ENCODE measurements around the gene SOS1. TPM values are rescaled to one million over a fixed set of nuclear protein-coding genes. Genes with fewer than 3 reads are reported as not detected.
"Not testable (repeated sequence)": the region's sequence is repeated elsewhere in the genome, so short reads cannot be mapped to it uniquely, and the experiment has no call there.

Gene SOS1
- total RNA-seq, 1 donor from 2014 or later, result 39.0 TPM

GRCh38 chr2:38940746-38941145 lies 180.1 kb downstream of the SOS1 start:
- Mint-ChIP-seq H3K9me3 (ENCODE audit: unreplicated experiment) (no peaks in the 10 kb centered on the region), H3K36me3 (ENCODE audit: unreplicated experiment) (no peaks in the 10 kb centered on the region), H3K27me3 (ENCODE audit: unreplicated experiment) (no peaks in the 10 kb centered on the region), H3K4me3 (ENCODE audit: unreplicated experiment) (no peak overlapping the region), H3K27ac (ENCODE audit: unreplicated experiment) (no peak overlapping the region), H3K4me1 (ENCODE audit: low read depth, unreplicated experiment) (peaks cover 7% of the 10 kb centered on the region)
- DNase-seq, result no peak
- TF ChIP-seq CTCF (IDR thresholded peaks at IDR 0.05; ENCODE audit: partially characterized antibody, unreplicated experiment), result no peak

- no peaks in the 10 kb centered on the region for H3K36me3 Mint-ChIP-seq (ENCODE audit: unreplicated experiment)
- TF ChIP-seq CTCF (IDR thresholded peaks at IDR 0.05; ENCODE audit: partially characterized antibody, unreplicated experiment), result no peak
- H3K27ac Mint-ChIP-seq (ENCODE audit: unreplicated experiment), result no peak overlapping the region
- no peaks in the 10 kb centered on the region for H3K9me3 Mint-ChIP-seq (ENCODE audit: unreplicated experiment)
- no peak for DNase-seq
- H3K4me3 Mint-ChIP-seq (ENCODE audit: unreplicated experiment), result no peak overlapping the region
- H3K27me3 Mint-ChIP-seq (ENCODE audit: unreplicated experiment), result no peaks in the 10 kb centered on the region
- peaks cover 9% of the 10 kb centered on the region for H3K4me1 Mint-ChIP-seq (ENCODE audit: low read depth, unreplicated experiment)
Observed at GRCh38 chr2:38937548-38937947, 183.3 kb downstream of the SOS1 start.

- H3K4me1 Mint-ChIP-seq (ENCODE audit: low read depth, unreplicated experiment); H3K9me3 Mint-ChIP-seq (ENCODE audit: unreplicated experiment); H3K4me3 Mint-ChIP-seq (ENCODE audit: unreplicated experiment); DNase-seq; H3K36me3 Mint-ChIP-seq (ENCODE audit: unreplicated experiment); H3K27me3 Mint-ChIP-seq (ENCODE audit: unreplicated experiment); H3K27ac Mint-ChIP-seq (ENCODE audit: unreplicated experiment): not testable (repeated sequence)
Observed at GRCh38 chr2:38936516-38936915, 184.3 kb downstream of the SOS1 start.

GRCh38 chr2:38935568-38936172 lies 185.2 kb downstream of the SOS1 start:
- DNase-seq, result no peak
- H3K27me3 Mint-ChIP-seq (ENCODE audit: unreplicated experiment), result no peaks in the 10 kb centered on the region
- peaks cover 9% of the 10 kb centered on the region for H3K4me1 Mint-ChIP-seq (ENCODE audit: low read depth, unreplicated experiment)
- H3K27ac Mint-ChIP-seq (ENCODE audit: unreplicated experiment), result no peak overlapping the region
- no peak for TF ChIP-seq CTCF (IDR thresholded peaks at IDR 0.05; ENCODE audit: partially characterized antibody, unreplicated experiment)
- H3K36me3 Mint-ChIP-seq (ENCODE audit: unreplicated experiment), result no peaks in the 10 kb centered on the region
- H3K4me3 Mint-ChIP-seq (ENCODE audit: unreplicated experiment), result no peak overlapping the region
- no peaks in the 10 kb centered on the region for H3K9me3 Mint-ChIP-seq (ENCODE audit: unreplicated experiment)

GRCh38 chr2:38934742-38935141 lies 186.1 kb downstream of the SOS1 start:
- Mint-ChIP-seq H3K9me3 (ENCODE audit: unreplicated experiment) (no peaks in the 10 kb centered on the region), H3K27me3 (ENCODE audit: unreplicated experiment) (no peaks in the 10 kb centered on the region), H3K27ac (ENCODE audit: unreplicated experiment) (no peak overlapping the region), H3K4me3 (ENCODE audit: unreplicated experiment) (no peak overlapping the region), H3K36me3 (ENCODE audit: unreplicated experiment) (no peaks in the 10 kb centered on the region), H3K4me1 (ENCODE audit: low read depth, unreplicated experiment) (peaks cover 9% of the 10 kb centered on the region)
- TF ChIP-seq CTCF (IDR thresholded peaks at IDR 0.05; ENCODE audit: partially characterized antibody, unreplicated experiment), result no peak
- no peak for DNase-seq

All from glutamatergic neuron (in vitro differentiated cells).